ENCODE measurements around the gene PSMC3. TPM values are rescaled to one million over a fixed set of nuclear protein-coding genes. Genes with fewer than 3 reads are reported as not detected.

The PSMC3 gene
- total RNA-seq, 1 donor from 2014 or later: 79.4 TPM

GRCh38 chr11:47400768-47401279, 25.4 kb downstream of the PSMC3 start:
- H3K36me3 ChIP-seq: no peaks in the 10 kb centered on the region
- DNase-seq: no peak
- no peaks in the 10 kb centered on the region for H3K27me3 ChIP-seq
- no peak for TF ChIP-seq CTCF (IDR thresholded peaks at IDR 0.05)
- peak overlapping the region; percentile 56 for H3K4me3 ChIP-seq
- ATAC-seq: peak; percentile 75
- H3K27ac ChIP-seq: peak overlapping the region; percentile 63
- intact Hi-C loops (cut with DNase I): no loop called here
- no peaks in the 10 kb centered on the region for H3K9me3 ChIP-seq
- peaks cover 7% of the 10 kb centered on the region for H3K4me1 ChIP-seq

GRCh38 chr11:47399860-47400767, 26.1 kb downstream of the PSMC3 start:
- Histone ChIP-seq H3K36me3 (no peaks in the 10 kb centered on the region), H3K27me3 (no peaks in the 10 kb centered on the region), H3K4me1 (peaks cover 11% of the 10 kb centered on the region), H3K9me3 (no peaks in the 10 kb centered on the region), H3K4me3 (peak overlapping the region; percentile 56), H3K27ac (peak overlapping the region; percentile 63)
- no peak for TF ChIP-seq CTCF (IDR thresholded peaks at IDR 0.05)
- no peak for DNase-seq
- intact Hi-C loops (cut with DNase I): no loop called here
- ATAC-seq: peak; percentile 75

DNA sequence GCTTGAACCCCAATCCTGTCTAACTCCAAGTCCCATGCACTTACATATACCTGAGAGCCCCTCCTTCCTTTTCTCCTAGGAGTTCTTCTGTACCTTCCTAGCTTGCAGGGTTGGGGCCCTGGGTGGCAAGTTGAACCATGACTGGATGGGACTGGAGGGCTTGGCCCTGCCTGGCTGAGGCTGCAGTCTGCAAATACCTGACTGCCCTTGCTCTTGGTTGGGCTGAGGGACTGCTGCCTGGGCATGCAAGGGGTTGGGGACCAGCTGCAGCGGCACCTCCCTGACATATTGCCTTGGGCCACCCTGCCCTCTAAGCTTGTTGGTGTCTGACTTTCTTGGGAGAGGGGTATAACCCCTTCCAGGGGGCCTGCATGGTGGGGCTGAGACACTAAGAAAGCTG, 27.7 kb downstream of the PSMC3 start:
- Histone ChIP-seq H3K36me3 (no peaks in the 10 kb centered on the region), H3K27me3 (no peaks in the 10 kb centered on the region), H3K4me1 (peaks cover 26% of the 10 kb centered on the region), H3K9me3 (no peaks in the 10 kb centered on the region), H3K4me3 (no peak overlapping the region), H3K27ac (no peak overlapping the region)
- ATAC-seq (no peak), DNase-seq (no peak)
- TF ChIP-seq CTCF (IDR thresholded peaks at IDR 0.05): no peak
- intact Hi-C loops (cut with DNase I): no loop called here

DNA sequence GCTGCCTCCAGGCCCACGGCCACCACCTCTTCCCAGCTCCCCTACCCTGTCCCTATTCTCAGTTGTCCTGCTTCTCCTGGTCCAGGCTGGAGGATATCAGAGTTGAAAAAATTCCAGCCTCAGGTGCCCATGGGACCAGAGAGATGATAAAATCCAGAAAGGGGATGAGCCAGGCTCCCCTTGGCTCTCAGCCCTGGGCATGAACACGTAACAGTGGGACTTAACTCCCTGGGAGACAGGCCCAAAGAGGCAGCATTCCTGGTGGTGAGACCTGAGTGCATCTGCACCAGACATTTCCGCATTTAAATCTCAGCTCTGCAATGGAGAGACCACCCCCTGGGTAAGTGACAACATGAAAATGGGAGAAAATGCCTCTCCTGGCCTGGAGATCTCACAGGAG, 28.2 kb downstream of the PSMC3 start:
- DNase-seq: no peak

DNA sequence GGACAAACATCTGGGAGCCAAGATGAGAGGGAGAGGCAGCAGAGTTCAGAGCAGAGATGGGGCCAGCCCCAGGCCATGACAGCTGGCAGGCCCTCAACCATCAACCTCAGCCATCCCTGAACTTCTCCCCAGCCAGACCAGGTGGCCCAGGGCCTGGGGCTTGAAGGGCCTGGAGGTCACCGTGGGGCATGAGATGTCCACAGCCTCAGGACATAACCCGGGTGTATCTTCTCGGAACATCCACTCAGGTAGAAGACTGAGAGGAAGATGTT, 30.3 kb downstream of the PSMC3 start:
- no peak for ATAC-seq
- DNase-seq: no peak
- Histone ChIP-seq H3K9me3 (no peaks in the 10 kb centered on the region), H3K27ac (peak overlapping the region; percentile 95), H3K27me3 (no peaks in the 10 kb centered on the region), H3K36me3 (no peaks in the 10 kb centered on the region), H3K4me3 (no peak overlapping the region), H3K4me1 (peaks cover 30% of the 10 kb centered on the region)
- intact Hi-C loops (cut with DNase I): no loop called here
- TF ChIP-seq CTCF (IDR thresholded peaks at IDR 0.05): no peak

More for the DNA sequence above, 28.2 kb downstream of the PSMC3 start:
- no peaks in the 10 kb centered on the region for H3K9me3 ChIP-seq
- H3K36me3 ChIP-seq: no peaks in the 10 kb centered on the region
- no peak overlapping the region for H3K27ac ChIP-seq
- H3K27me3 ChIP-seq: no peaks in the 10 kb centered on the region
- peaks cover 30% of the 10 kb centered on the region for H3K4me1 ChIP-seq
- no peak for TF ChIP-seq CTCF (IDR thresholded peaks at IDR 0.05)
- ATAC-seq: no peak
- intact Hi-C loops (cut with DNase I): no loop called here
- no peak overlapping the region for H3K4me3 ChIP-seq

All from upper lobe of right lung (tissue), 1 donor.